ENCODE results near the gene FIZ1. TPM values are rescaled to one million over a fixed set of nuclear protein-coding genes. Genes with fewer than 3 reads are reported as not detected.

Gene FIZ1, protein sequence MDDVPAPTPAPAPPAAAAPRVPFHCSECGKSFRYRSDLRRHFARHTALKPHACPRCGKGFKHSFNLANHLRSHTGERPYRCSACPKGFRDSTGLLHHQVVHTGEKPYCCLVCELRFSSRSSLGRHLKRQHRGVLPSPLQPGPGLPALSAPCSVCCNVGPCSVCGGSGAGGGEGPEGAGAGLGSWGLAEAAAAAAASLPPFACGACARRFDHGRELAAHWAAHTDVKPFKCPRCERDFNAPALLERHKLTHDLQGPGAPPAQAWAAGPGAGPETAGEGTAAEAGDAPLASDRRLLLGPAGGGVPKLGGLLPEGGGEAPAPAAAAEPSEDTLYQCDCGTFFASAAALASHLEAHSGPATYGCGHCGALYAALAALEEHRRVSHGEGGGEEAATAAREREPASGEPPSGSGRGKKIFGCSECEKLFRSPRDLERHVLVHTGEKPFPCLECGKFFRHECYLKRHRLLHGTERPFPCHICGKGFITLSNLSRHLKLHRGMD
- total RNA-seq (2022; extraction: Qiagen RNA extraction) = 21.6 to 25.3 TPM (median 22.9 TPM) in 5 replicates

DNA sequence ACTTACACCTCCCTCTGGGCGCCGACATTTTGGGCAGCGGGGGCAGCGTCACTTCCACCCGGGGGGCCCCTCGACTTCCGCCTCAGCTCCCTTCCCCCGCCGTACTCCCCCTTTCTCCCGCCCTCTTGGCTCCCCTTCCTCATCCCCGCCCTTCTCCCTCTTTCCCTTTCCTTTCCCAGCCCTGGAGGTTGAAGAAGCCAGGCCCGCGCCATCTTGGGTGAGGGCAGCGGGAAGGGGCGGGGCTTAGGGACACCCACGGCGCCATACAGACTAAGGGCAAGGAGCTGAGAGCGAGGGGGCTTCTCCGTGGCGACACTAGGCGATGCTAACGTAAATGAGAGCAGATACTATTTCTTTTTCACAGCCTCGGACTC is at the start of gene FIZ1:
Gene FIZ1 (minus strand): TSS at position 50 of the 374 bp plus-strand sequence. CDS start 1,652 bp downstream, outside the sequence.

DNA sequence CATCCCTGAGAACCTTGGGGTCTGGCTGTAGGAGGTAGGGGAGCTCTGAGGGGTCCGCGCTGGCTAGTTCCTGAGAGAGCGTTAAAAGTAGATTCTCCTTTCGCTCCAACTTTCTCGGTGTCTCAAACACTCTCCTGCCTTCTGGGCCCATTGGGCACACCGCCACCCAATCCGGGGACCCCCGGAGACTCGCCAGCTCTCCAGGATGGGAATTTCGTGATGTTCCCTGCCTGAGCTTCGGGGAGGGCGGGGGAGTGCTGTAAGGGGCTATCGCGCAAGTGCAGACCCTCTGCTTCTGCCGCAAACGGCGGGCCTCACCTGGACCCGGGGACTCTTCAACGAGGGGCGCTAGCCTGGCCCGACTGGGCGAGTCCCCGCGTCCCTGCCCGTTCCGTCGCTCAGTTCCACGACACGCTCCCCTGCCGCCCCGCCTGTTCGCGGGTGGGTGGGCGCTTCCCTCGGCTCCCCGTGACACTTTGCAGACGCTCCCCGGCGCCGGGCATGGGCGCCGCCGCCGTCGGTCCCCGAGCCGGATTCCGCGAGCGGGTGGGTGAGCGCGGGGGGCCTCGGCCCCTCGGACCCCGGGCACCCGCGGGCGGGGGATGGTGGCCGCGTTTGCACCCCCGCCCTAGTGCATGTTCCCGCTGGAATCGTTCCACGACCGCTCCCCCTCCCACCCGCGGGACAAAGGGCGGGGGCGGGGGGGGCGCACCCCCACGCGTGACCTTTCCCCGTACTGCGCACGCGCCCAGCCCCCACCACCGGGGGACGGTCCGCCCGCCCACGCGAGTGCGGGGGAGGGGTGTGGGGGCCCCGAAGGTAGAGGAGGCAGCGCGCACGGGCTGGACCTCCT is 48.6 kb upstream of the FIZ1 start, which contains the start of gene CCDC106:
Gene CCDC106 (plus strand): TSS at position 481 of the 853 bp plus-strand sequence. CDS start 835 bp downstream, outside the sequence.

DNA sequence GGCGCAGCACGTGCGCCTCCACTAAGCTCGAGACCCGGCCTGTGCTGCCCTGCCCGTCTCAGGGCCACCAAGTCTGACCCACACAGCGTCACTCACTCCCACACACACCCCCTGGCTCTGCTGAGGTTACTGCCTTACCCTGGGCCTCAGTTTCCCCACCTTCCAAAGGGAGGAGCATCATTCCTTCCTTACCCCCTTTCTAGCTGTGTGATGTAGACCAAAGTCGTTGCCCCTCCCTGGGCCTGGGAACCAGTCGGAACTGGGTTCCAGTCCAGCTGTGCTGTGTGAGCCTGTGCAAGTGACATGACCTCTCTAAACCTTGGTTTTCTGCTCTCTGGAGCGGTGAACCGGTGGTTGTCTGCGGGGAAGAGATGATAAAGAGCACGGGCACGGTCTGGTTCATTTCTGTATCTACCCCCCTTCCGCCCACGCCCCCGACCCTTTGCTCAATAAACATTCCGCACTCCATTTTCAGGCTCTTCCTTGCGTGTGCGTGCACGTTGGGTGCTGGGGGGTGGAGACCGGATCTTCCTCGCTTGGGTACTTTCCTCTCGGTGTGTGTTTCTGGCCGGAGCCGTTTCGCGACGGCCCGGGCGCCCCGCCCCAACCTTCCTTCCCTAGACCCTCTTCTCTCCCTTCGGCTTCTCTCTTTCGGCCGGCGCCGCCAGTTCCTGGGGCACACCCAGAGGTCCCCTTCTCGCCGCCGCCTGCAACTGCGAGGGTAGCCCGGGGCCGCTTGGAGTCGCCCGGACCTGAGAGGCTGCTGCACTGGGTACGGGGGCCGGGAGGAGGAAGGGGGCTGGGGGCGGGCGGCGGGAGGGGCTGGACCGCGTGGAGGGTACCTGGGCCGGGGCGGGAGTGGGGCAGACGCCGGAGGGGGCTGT is 43.9 kb upstream of the FIZ1 start, which contains the start of gene ZNF581:
Gene ZNF581 (plus strand): TSS at position 647 of the 884 bp plus-strand sequence. CDS start 923 bp downstream, outside the sequence.

DNA sequence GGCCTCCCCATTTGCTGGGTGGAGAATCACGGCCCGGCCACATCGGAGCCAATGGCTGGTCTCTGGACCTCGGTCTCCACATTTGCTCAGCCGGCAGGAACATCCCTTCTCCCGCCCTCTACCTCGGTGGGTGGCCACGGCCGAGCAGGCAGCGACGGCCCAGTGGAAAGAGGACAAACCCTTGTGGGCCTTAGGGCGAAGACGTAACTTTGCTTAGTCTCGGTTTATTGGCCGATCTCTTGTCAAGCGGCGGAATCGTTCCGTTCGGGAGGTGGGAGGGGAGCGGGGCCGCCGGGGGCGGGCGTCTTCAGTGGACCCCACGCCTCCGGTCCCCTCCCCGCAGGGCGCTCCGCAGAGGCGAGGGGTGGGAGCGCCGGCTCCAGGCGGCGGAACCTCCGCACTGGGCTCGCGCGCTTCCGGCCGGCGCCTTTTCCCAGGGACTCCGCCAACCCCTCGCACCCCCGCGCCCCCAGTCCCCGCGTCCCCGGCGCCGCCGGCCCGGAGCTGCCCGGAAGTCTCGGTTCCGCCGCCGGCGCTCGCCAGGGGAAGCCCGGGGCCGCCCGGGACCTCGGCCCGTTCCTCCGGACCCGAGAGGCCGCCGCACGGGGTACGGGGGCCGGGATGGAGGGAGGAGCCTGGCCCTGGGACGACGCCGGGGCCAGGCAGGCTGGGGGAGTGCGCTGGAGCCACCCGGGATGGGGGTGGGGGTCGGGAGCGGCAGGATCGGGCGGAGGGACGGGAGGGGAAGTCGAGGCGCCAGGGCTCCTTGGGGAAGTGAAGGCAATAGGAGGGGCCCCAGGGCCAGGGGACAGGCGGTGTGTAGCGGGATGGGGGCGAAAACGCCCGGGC is 41.5 kb upstream of the FIZ1 start, which contains the start of gene ZNF580:
Gene ZNF580 (plus strand): TSS at position 426 of the 849 bp plus-strand sequence. CDS start 1,507 bp downstream, outside the sequence.

DNA sequence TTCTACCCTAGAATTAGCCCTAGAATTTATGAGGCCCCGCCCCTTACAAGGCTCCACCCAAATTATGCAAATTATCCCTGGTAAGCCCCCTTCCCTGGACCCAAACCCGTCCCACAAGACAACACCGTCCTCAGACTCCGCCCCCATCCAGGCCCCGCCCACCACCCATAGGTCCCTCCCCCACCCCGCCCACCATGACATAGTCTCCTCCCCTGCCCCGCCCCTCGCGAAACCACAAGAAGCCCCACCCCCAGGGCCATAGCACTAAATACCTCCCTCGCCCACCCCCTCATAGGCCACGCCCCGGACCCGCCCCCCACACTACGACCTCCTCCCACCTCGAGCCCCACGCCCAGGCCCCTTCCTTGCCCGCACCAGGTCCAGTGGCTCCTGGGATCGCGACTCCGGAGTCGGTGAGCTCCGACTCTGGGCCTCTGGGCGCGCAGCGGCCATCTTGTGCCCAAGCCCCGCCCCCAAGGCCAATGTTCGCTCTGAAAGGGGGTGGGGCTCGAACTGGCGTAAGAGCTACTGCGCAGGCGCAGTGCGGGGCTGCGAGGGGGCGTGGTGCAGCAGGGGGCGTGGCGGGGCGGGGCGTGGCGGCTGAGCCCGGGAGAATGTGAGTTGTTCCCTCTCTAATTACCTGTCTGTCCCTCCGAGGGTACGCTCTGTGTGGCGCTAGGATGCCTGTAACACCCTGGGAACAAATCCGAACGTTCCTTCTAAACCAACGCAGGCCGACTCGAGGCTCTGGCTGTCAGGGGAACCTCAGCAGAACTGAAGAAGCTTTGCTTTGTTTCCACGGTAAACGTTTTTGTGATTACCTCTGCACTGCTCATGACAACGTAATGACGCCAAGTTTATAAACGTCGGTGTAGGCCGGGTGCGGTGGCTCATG is 25.0 kb upstream of the FIZ1 start, which contains the start of gene ZNF784:
Gene ZNF784 (minus strand): TSS at position 458 of the 895 bp plus-strand sequence. CDS start 5 bp downstream, at position 453.

DNA sequence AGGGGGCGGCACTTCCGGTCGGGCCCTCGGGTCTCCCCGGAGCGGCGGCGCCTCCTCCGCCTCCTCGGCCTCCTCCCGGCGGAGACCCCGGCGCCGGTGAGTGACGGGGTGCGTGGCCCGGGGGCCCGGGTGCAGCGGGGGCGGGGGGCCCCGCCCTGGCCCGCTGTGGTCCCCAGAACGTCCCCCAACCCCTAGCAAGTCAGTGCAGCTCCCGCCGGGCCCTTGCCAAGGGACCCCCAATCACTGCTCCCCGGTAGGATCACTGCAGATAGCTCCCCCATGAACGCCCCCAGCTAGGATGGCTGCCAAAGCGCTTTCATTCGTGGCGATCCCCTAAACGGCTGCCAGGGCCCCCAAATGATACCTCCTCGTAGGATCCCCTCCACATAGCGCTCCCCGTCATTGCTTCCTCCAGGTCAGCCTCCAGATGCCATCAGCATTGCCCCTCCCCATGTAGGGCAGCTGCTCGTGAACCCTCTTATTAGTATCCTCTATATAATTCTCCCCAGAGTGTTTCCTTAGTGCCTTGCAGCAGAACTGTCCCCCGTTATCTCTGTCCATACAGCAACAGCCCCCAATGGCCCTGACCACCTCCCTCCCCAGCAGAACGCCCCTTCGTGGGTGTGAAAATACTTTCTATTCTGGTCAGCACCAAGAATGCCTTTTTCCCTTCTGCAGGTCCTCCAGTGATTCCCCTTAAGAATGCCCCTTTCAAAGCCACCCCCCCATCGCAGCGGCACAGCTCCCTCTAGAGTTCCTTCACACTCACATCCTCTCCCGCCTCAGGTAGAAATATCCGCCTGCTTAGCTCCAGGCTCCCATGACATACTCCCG is 6.5 kb upstream of the FIZ1 start, which contains the start of gene ZNF865:
Gene ZNF865 (plus strand): TSS at position 11 of the 834 bp plus-strand sequence. CDS start 7,972 bp downstream, outside the sequence.

DNA sequence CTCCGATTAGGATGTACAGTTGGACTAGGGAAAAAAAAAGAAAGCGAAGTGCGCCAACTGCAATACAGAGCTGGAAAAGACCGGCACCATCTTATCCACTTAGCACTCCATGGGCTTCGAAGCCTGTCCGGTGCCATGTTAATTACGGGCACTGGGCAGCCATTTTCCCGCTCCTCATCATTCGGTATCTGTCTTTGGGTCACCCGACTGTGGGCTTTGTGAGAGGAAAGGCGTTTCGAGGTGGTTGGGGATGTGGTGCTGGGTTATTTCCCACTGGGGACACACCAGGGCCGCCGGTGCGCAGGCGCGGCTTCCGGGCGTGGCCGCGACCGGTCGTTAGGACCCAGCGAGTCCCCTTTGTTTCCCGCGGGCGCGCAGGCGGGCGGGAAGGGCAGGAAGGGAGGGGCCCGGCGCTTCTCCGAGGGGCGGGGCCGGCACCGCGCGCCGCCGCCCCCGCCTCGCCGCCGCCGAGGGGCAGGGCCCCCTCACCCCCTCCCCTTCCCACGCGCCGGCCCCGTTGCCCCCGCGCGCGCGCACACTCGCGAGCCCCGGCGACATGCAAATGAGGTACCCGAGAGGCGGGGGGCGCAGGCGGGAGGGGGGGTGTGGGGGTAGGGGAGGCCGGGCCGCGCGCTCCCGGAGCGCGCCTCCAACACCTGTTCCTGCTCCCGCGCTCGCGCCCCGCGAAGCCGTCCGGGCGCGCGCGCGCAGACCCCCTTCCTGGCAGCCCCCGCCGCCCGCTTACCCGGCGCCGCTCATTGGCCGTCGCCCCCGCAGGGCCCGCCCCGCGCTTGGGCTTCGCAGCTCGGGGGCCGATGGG is 735 bp upstream of the FIZ1 start, which contains the start of gene ZNF524:
Gene ZNF524 (plus strand): TSS at position 447 of the 820 bp plus-strand sequence. CDS start 1,825 bp downstream, outside the sequence.

DNA sequence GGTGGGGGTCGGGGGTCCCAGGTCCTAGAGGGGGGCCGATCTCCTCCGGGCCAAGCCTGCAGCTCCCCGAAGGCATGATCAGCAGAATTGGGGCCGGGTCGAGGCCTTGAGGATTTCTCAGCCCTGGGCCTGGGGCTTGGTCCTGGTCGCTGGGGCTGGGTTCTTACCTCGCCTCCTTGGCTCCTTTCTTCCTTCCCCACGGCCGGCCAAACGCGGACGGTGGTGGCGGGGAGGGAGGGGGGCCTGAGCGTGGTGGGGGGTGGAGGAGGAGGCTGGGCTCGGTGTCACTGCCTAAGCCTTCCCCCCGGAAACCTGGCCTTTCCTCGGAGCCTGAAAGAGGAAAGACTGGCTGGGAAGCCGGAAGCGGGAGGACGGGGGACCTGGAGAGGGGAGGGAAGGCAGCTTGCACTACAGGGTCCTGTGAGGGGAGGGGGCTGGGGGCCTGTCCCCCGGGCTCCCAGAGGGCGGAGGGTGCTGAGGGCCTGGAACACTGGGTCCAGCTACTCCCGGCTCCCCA is 18.6 kb downstream of the FIZ1 start, which contains the start of gene ZNF579:
Gene ZNF579 (minus strand): TSS at position 221 of the 517 bp plus-strand sequence. CDS start 1,209 bp downstream, outside the sequence.

DNA sequence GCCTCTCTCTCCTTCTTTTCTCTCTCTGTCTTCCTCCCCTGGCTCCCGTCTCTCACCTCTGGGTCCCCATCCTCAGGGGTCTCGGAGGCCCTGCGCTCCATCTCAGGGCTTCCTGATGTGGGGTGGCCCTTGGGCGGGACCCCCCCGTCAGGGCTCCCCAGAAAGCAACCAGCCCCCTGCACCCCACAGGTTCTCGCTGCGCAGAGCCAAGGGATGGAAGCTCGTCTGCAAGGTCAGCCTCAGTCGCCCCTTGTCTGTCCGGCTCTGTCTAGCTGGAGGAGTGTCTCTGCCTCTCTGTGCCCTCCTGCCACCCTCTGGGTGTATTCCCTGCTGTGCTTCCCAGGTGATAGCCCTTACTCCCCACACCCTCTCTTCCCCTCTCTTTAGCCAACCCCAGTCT is 53.9 kb downstream of the FIZ1 start, which contains the start of gene SBK3:
Gene SBK3 (minus strand): TSS at position 101 of the 400 bp plus-strand sequence. CDS start 0 bp downstream, at position 101.

Other genes starting within 250 kb of the FIZ1 start
- gene COX6B2, start 244.8 kb downstream of the FIZ1 start, total RNA-seq (2022; extraction: Qiagen RNA extraction) = 0.33 to 4.4 TPM (median 1.0 TPM) in 5 replicates
- 0.05 to 0.22 TPM (median 0.08 TPM) in 5 replicates for gene GARIN5B, start 236.3 kb downstream of the FIZ1 start, total RNA-seq (2022; extraction: Qiagen RNA extraction)
- 16.3 to 22.0 TPM (median 18.1 TPM) in 5 replicates for gene IL11, start 229.1 kb downstream of the FIZ1 start, total RNA-seq (2022; extraction: Qiagen RNA extraction)
- gene TMEM190, start 222.7 kb downstream of the FIZ1 start, total RNA-seq (2022; extraction: Qiagen RNA extraction) = 1.1 to 2.4 TPM (median 1.5 TPM) in 5 replicates
- 2.5 to 10.7 TPM (median 9.7 TPM) in 5 replicates for gene TMEM238, start 215.2 kb downstream of the FIZ1 start, total RNA-seq (2022; extraction: Qiagen RNA extraction)
- 2,416 to 3,186 TPM (median 2,701 TPM) in 5 replicates for gene RPL28, start 213.6 kb downstream of the FIZ1 start, total RNA-seq (2022; extraction: Qiagen RNA extraction)
- gene UBE2S, start 191.7 kb downstream of the FIZ1 start, total RNA-seq (2022; extraction: Qiagen RNA extraction) = 282 to 492 TPM (median 445 TPM) in 5 replicates
- not detected in 5 replicates for gene SHISA7, start 156.2 kb downstream of the FIZ1 start, total RNA-seq (2022; extraction: Qiagen RNA extraction)
- gene ISOC2, start 137.9 kb downstream of the FIZ1 start, total RNA-seq (2022; extraction: Qiagen RNA extraction) = 54.7 to 59.3 TPM (median 58.4 TPM) in 5 replicates
- gene C19orf85, start 134.8 kb downstream of the FIZ1 start, total RNA-seq (2022; extraction: Qiagen RNA extraction) = not detected in 5 replicates
- gene ZNF628, start 122.9 kb downstream of the FIZ1 start, total RNA-seq (2022; extraction: Qiagen RNA extraction) = 2.9 to 8.5 TPM (median 5.4 TPM) in 5 replicates
- 31.7 to 58.5 TPM (median 52.9 TPM) in 5 replicates for gene NAT14, start 114.3 kb downstream of the FIZ1 start, total RNA-seq (2022; extraction: Qiagen RNA extraction)
- 0.53 to 0.93 TPM (median 0.61 TPM) in 5 replicates for gene SSC5D, start 111.1 kb downstream of the FIZ1 start, total RNA-seq (2022; extraction: Qiagen RNA extraction)
- gene SBK2, start 62.4 kb downstream of the FIZ1 start, total RNA-seq (2022; extraction: Qiagen RNA extraction) = 1.1 to 2.4 TPM (median 1.5 TPM) in 5 replicates
- 0.81 to 1.9 TPM (median 1.6 TPM) in 5 replicates for gene SBK3, start 54.0 kb downstream of the FIZ1 start, total RNA-seq (2022; extraction: Qiagen RNA extraction)
- gene ZNF579, start 18.7 kb downstream of the FIZ1 start, total RNA-seq (2022; extraction: Qiagen RNA extraction) = 19.1 to 31.9 TPM (median 29.7 TPM) in 5 replicates
- 11.3 to 19.0 TPM (median 17.5 TPM) in 5 replicates for gene ZNF524, start 771 bp upstream of the FIZ1 start, total RNA-seq (2022; extraction: Qiagen RNA extraction)
- gene ZNF865, start 6.1 kb upstream of the FIZ1 start, total RNA-seq (2022; extraction: Qiagen RNA extraction) = 6.9 to 12.2 TPM (median 11.8 TPM) in 5 replicates
- 4.0 to 5.9 TPM (median 5.4 TPM) in 5 replicates for gene ZNF784, start 25.0 kb upstream of the FIZ1 start, total RNA-seq (2022; extraction: Qiagen RNA extraction)
- 28.0 to 53.4 TPM (median 49.3 TPM) in 5 replicates for gene ZNF580, start 41.5 kb upstream of the FIZ1 start, total RNA-seq (2022; extraction: Qiagen RNA extraction)
- gene ZNF581, start 44.1 kb upstream of the FIZ1 start, total RNA-seq (2022; extraction: Qiagen RNA extraction) = 36.8 to 50.0 TPM (median 46.0 TPM) in 5 replicates
- gene CCDC106, start 48.7 kb upstream of the FIZ1 start, total RNA-seq (2022; extraction: Qiagen RNA extraction) = 14.5 to 19.8 TPM (median 18.6 TPM) in 5 replicates
- gene U2AF2, start 55.5 kb upstream of the FIZ1 start, total RNA-seq (2022; extraction: Qiagen RNA extraction) = 258 to 297 TPM (median 278 TPM) in 5 replicates
- gene EPN1, start 75.7 kb upstream of the FIZ1 start, total RNA-seq (2022; extraction: Qiagen RNA extraction) = 136 to 211 TPM (median 199 TPM) in 5 replicates
- not detected in 5 replicates for gene NLRP9, start 138.9 kb upstream of the FIZ1 start, total RNA-seq (2022; extraction: Qiagen RNA extraction)
- 0.35 to 0.58 TPM (median 0.41 TPM) in 5 replicates for gene RFPL4A, start 159.6 kb upstream of the FIZ1 start, total RNA-seq (2022; extraction: Qiagen RNA extraction)
- gene RFPL4AL1, start 169.6 kb upstream of the FIZ1 start, total RNA-seq (2022; extraction: Qiagen RNA extraction) = not detected in 5 replicates
- 0.04 TPM in 1 of 5 replicates, not detected in the others for gene NLRP11, start 232.5 kb upstream of the FIZ1 start, total RNA-seq (2022; extraction: Qiagen RNA extraction)
- 0.18 TPM in 1 of 5 replicates, not detected in the others for gene NLRP4, start 237.0 kb upstream of the FIZ1 start, total RNA-seq (2022; extraction: Qiagen RNA extraction)